ENCODE results near the gene NHLRC3.
"Not testable (repeated sequence)": the region's sequence is repeated elsewhere in the genome, so short reads cannot be mapped to it uniquely, and the experiment has no call there.

Gene NHLRC3

DNA sequence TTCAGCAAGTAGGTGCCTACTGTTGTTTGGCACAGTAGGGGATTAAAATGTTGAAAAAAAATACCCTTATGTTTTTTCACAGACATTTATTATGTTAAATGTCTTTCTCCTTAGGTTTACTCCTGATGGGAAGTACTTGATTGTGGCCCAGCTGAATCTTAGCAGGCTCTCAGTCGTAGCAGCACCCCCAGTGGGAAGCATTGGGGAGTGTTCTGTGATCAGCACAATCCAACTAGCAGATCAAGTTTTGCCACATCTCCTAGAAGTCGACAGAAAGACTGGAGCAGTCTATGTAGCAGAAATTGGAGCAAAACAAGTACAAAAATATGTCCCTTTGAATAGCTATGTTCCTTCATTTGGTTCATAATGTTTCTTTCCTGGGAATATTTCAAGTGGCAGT is 9.3 kb downstream of the NHLRC3 start:
- no peak for DNase-seq

DNA sequence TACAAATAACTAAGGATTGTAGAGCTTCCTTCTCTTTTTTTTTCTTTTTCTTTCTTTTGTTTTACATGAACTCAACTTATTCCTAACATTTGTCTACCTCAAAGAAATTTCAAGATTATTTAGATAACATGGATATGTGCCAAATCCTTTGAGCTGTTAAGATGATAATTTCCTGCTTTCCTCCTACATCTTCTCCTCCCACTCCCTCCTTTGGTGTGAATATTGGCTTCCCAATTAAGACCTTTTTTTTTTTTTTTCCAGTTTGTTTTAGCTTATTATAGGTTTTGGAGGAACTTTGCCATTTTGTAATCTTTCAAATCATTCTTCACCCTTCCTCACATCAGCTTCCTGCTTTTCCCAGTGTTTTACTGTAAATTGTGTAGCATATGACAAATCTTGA is 10.6 kb downstream of the NHLRC3 start:
- DNase-seq = no peak

DNA sequence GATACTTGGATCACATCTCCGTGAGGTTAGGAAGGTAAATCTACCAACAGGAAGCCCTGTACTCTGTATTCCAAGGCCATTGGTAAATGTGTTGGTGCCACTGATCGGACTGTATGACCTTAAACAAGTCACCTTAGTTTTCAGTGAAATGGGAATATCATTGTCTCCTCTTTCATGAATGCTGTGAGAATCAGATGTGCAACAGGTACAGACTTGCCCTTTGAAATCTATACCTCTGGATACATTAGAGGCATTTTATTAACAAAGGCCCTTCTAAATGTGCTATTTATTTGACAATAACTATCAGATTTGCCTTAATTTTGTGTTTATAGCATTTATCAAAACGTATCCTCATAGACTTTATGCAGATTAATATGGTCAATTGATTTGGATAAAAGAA is 11.0 kb downstream of the NHLRC3 start:
- DNase-seq = no peak

DNA sequence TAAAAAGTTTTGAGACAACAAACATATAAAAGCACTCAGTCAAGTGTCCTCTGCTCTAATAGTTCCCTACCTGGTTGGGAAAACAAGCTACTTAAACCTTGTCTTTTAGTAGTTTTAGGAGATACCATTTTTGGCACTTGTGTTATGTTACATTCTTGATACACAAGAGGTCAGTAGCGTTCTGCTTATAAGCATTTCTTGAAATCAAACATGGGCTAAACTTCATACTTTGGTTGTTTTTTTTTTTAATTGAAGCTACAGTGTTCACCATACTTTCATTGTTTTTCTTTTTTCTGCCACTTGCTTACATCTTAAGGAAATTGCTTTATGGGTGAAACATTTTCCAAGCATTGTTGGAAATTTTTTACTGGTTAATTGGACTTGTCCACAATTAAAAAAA is 12.9 kb downstream of the NHLRC3 start:
- DNase-seq = peak; percentile 45

DNA sequence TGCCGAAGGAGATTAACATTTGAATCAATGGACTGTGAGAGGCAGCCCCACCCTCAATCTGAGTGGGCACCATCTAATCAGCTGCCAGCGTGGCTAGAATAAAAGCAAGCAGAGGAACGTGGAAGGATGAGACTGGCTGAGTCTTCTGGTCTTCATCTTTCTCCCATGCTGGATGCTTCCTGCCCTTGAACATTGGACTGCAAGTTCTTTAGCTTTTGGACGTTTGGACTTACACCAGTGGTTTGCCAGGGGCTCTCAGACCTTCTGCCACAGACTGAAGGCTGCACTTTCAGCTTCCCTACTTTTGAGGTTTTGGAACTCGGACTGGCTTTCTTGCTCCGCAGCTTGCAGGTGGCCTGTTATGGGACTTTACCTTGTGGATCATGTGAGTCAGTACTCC is 14.7 kb downstream of the NHLRC3 start:
- DNase-seq = no peak

DNA sequence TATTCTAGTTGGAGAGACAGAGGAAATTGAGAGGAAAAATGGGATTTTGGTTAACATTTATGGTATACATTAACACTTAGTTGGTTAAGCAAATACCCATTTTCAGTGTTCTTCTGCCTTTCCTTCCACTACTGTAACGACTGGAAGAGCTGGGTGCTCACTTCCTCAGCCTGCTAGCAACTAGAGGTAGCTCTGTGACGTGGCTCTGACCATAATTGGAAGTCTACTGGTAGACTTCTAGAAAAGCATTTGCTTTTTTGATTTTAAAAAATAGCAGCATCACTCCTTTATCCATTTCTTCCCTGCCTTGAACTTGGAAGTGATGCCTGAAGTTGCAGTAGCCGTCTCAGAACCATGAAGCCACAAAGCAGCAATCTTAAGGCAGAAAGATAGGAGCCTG is 15.9 kb downstream of the NHLRC3 start:
- DNase-seq = no peak

DNA sequence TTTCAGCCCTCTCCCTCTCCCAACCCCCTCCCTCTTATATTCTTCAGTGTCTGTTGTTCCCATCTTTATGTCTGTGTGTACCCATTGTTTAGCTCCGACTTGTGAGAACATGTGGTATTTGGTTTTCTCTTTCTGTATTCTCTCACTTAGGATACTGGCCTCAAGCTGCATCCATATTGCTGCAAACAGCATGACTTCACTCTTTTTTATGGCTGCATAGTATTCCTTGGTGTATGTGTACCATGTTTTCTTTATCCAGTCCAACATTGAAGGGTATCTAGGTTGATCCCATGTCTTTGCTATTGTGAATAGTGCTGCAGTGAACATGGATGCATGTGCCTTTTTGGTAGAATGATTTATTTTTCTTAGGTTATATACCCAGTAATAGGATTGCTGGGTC is 17.8 kb downstream of the NHLRC3 start:
- DNase-seq = no peak

DNA sequence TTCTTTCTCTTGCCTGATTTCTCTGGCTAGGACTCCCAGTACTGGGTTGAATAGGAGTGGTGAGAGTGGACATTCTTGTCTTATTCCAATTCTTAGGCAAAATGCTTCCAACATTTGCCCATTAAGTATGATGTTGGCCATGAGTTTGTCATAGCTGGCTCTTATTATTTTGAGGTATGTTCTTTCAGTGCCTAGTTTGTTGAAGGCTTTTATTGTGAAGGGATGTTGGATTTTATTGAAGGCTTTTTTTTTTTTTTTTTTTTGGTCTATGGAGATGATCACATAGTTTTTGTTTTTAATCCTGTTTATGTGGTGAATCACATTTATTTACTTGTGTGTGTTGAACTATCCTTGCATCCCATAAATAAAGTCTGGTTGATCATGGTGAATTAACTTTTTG is 19.8 kb downstream of the NHLRC3 start:
- DNase-seq = no peak

DNA sequence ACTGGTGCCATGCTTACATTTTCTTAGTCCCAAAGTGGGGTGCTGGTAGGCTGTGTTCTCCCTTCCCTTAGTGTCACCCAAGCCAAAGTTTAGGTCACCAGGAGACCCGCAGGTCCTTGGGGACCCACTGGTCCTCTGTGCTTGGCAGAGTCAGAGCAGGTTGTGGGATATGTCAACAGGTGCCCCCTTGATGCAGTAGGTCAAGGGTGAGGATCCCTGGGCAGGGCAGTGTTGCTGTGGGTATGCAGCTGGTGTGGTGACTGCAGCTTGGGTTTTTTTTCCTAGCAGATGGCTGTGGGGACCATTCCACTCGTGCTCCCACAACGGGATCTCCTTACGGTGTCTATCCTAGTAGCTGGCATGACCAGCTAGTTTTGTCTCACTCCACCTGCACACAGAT is 23.7 kb downstream of the NHLRC3 start:
- DNase-seq = no peak

DNA sequence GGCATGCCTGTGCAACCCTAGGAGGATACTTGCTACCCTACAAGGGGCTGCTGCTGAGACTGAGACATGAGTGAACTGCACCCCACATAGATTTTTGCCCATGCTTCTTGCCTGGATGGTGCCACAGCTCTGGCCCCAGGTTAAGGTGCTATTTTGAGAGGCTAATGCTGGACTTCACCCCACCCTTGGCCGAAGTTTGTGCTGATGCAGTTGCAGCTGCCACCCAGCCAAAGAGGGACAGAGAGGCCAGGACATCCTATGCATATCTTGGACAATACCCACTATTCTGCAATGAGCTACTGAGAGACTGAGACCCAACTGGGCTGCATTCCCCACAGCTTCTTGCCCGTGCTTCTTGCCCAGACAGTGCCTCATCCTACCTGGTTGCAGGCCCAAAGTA is 34.6 kb downstream of the NHLRC3 start:
- no peak for DNase-seq

DNA sequence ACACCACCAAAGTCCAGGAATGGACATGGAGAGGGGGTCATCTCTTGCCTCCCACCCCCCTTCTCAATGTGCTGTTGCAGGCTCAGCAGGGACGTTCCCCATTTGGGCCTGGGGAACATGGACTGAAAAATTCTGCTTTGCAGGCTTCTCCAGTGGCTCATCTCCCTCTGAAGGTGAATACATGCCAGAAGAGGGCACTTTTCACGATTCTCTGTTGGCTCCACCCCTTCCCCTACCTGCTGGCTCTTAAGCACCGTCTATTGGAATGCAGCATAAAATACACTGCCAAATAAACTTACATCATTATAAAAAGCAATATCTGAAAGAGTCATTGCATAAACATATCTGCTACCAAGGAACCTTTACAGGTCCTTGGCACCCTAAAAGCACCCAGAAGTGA is 35.7 kb downstream of the NHLRC3 start:
- DNase-seq = no peak

DNA sequence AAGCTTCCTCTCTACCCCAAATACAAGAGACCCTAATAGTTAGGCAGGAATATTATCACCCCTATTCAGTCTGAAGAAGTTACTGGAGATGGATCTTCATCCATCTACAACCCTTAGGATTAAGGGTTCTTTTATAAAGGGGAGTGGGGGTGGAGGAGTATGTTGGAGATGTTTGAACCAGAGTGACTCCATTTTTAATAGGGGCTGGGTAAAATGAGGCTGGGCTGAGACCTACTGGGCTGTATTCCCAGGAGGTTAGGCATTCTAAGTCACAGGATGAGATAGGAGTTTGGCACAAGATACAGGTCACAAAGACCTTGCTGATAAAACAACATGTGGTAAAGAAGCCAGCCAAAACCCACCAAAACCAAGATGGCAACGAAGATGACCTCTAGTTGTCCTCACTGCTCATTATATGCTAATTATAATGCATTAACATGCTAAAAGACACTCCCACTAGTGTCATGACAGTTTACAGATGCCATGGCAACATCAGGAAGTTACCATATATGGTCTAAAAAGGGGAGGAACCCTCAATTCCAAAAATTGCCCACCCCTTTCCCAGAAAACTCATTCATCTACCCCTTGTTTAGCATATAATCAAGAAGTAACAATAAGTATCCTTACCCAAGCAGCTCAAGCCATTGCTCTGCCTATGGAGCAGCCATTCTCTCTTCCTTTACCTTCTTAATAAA is 48.1 kb downstream of the NHLRC3 start:
- not testable (repeated sequence) for DNase-seq

DNA sequence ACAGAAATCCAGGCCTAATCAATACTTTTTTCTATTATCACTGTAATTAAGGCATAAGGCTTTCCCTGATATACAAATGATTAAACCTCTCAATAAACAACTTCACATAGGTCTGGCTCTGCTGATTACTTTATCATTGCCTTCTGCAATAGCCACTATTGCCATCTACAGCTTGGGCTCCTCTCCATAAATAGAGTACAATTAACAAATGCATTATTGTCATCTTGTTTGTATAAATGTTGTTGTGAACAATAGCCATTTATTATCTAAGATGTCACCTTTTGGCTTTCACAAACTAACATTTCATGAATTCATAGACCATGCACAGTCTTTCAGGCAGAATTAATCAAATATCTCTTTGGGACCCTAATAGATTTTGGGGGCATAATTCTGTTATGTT is 53.3 kb downstream of the NHLRC3 start:
- DNase-seq = no peak

DNA sequence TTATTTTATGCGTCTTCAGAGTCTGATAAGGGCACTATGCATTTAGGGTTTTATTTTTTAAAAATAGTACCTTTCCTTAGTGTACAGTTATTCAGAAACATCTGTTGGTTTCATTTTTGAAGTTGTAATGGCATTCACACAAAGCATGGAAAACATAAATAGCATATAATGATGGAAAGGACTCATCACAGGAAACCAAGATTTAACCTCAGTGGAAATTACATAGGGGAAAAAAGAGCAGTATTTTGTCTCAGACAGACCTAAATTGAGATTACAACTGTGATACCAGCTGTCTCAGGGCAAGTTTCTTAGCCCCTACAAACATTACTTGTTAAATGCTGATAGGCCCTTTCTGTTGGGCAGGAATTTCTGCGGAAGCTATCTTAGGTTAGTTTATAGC is 57.2 kb downstream of the NHLRC3 start:
- no peak for DNase-seq

DNA sequence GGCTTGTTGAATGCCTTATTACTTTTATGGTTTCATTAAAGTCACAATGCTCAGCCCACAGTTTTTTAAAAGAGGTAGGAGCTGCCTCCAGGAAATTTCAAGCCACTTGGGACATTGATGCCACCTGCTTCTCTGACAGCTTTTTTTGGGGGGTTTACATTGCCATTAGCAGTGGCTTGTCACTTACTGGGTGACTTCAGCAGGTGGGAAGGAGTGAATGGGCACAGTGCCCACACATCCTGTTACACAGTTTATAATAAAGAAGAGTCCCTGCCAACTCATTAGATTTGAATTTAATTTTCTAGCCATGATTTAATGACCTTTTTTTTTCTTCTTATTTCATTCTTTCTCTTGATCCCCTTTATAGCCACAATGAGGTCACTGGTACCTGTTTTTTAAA is 61.0 kb downstream of the NHLRC3 start:
- DNase-seq = peak; percentile 87
